Liver (tissue), 9 donors: Measurements from ENCODE around the gene SNX1. TPM values are rescaled to one million over a fixed set of nuclear protein-coding genes. Genes with fewer than 3 reads are reported as not detected.
"Not testable (repeated sequence)": the region's sequence is repeated elsewhere in the genome, so short reads cannot be mapped to it uniquely, and the experiment has no call there.

Source experiments
- DNase-seq: peaks from one replicate; pipeline ENCODE4 v3.0.0-alpha.2; 2017; ENCODE audit warnings: low spot score
- H3K27ac ChIP-seq, 2 donors: one replicate each; pipeline ENCODE4 v1.7.0; 2013; ENCODE audit warnings: inconsistent platforms in 2 of 2, low read length in 2 of 2, control low read depth in 1 of 2, low read depth in 1 of 2, mild to moderate bottlenecking in 1 of 2
- H3K27me3 ChIP-seq, 4 donors: one replicate each; pipeline versions ENCODE4 v1.6.1 to v1.7.0; 2013; ENCODE audit warnings: low read length in 3 of 4, inconsistent platforms in 1 of 4, mild to moderate bottlenecking in 1 of 4, moderate library complexity in 1 of 4; ENCODE audit not compliant: control insufficient read depth in 4 of 4, insufficient read depth in 4 of 4
- H3K36me3 ChIP-seq, 4 donors: one replicate each; pipeline versions ENCODE4 v1.6.1 to v1.7.0; 2013; ENCODE audit warnings: low read length in 3 of 4, mild to moderate bottlenecking in 3 of 4, low read depth in 1 of 4, moderate library complexity in 1 of 4; ENCODE audit not compliant: control insufficient read depth in 4 of 4, insufficient read depth in 3 of 4
- H3K4me1 ChIP-seq, 4 donors: one replicate each; pipeline versions ENCODE4 v1.6.1 to v1.7.0; 2013; ENCODE audit warnings: low read length in 3 of 4, mild to moderate bottlenecking in 3 of 4, moderate library complexity in 1 of 4; ENCODE audit not compliant: control insufficient read depth in 4 of 4, insufficient read depth in 4 of 4
- H3K4me3 ChIP-seq, 3 donors: one replicate each; pipeline versions ENCODE4 v1.6.1 to v1.7.0; 2013; ENCODE audit warnings: low read length in 3 of 3, control low read depth in 1 of 3, low read depth in 1 of 3, mild to moderate bottlenecking in 1 of 3
- H3K9ac ChIP-seq, 2 donors: one replicate each; pipeline ENCODE4 v1.7.0; 2013; ENCODE audit warnings: low read length in 2 of 2, mild to moderate bottlenecking in 2 of 2, moderate library complexity in 2 of 2, control low read depth in 1 of 2, low read depth in 1 of 2
- H3K9me3 ChIP-seq, 4 donors: one replicate each; pipeline versions ENCODE4 v1.6.1 to v1.7.0; 2013; ENCODE audit warnings: low read length in 3 of 4; ENCODE audit not compliant: control insufficient read depth in 4 of 4
- FOXA1 ChIP-seq: IDR thresholded peaks from 2 replicates; pipeline ENCODE4 v1.6.1; 2016; ENCODE audit warnings: antibody characterized with exemption
- FOXA2 ChIP-seq: IDR thresholded peaks from 2 replicates; pipeline ENCODE4 v1.6.1; 2016; ENCODE audit warnings: antibody characterized with exemption
- GABPA ChIP-seq, 2 donors: IDR thresholded peaks in 1 of 2; conservative IDR thresholded peaks in 1 of 2; 2 replicates each; pipeline ENCODE4 v1.6.1; 2016; ENCODE audit warnings: antibody characterized with exemption in 2 of 2, mild to moderate bottlenecking in 1 of 2, moderate library complexity in 1 of 2
- HNF4A ChIP-seq, 2 donors: conservative IDR thresholded peaks; 2 replicates each; pipeline ENCODE4 v1.6.1; 2016; ENCODE audit warnings: antibody characterized with exemption in 2 of 2, mild to moderate bottlenecking in 2 of 2
- JUND ChIP-seq, 2 donors: IDR thresholded peaks; 2 replicates each; pipeline ENCODE4 v1.6.1; 2016; ENCODE audit warnings: antibody characterized with exemption in 2 of 2
- MAX ChIP-seq: IDR thresholded peaks from 2 replicates; pipeline ENCODE4 v1.6.1; 2016; ENCODE audit warnings: antibody characterized with exemption
- NR2F2 ChIP-seq: IDR thresholded peaks from 2 replicates; pipeline ENCODE4 v1.6.1; 2016; ENCODE audit warnings: antibody characterized with exemption
- RAD21 ChIP-seq, 2 donors: IDR thresholded peaks; 2 replicates each; pipeline ENCODE4 v1.6.1; 2016; ENCODE audit warnings: antibody characterized with exemption in 2 of 2, mild to moderate bottlenecking in 2 of 2
- RXRA ChIP-seq, 2 donors: IDR thresholded peaks; 2 replicates each; pipeline ENCODE4 v1.6.1; 2017 to 2018; ENCODE audit warnings: antibody characterized with exemption in 2 of 2, mild to moderate bottlenecking in 1 of 2
- SP1 ChIP-seq: IDR thresholded peaks from 2 replicates; pipeline ENCODE4 v1.6.1; 2018; ENCODE audit warnings: antibody characterized with exemption, mild to moderate bottlenecking
- TAF1 ChIP-seq: conservative IDR thresholded peaks from 2 replicates; pipeline ENCODE4 v1.6.1; 2016; ENCODE audit warnings: antibody characterized with exemption, mild to moderate bottlenecking
- YY1 ChIP-seq: IDR thresholded peaks from 2 replicates; pipeline ENCODE4 v1.6.1; 2016; ENCODE audit warnings: antibody characterized with exemption, mild to moderate bottlenecking
- WGBS: extraction: QIAGEN DNeasy Blood & Tissue Kit; methylation state at CpG from one replicate; pipeline ENCODE4 v1.1.7; 2013; 5-methylcytosine and 5-hydroxymethylcytosine counted together
- polyA plus RNA-seq, 2 donors: library from polyadenylated mRNA; stranded (reverse) in 1 of 2; unstranded in 1 of 2; fragments of 200-250 nt in 1 of 2; fragments of >200 nt in 1 of 2; fragmentation: Nextera tagmentation in 1 of 2; extraction: Ambion mirVana in 1 of 2; gene quantifications; one replicate each; pipeline versions ENCODE4 v1.2.1 to v1.2.3, GENCODE V29; 2013 to 2015
- total RNA-seq, 2 donors: library from RNA; depleted of rRNA; stranded (reverse); fragments of >200 nt; gene quantifications; one replicate each; pipeline ENCODE4 v1.2.3, GENCODE V29; 2014
- TF ChIP-seq, protein P1 (sequence below): IDR thresholded peaks from 2 replicates; pipeline ENCODE4 v1.6.1; 2016; ENCODE audit warnings: antibody characterized with exemption
- TF ChIP-seq, protein P2 (sequence below): fragments of 150-350 bp; IDR thresholded peaks from 2 replicates; pipeline ENCODE4 v1.5.1; 2017; ENCODE audit warnings: improper control_type of control experiment, low read depth, low read length; ENCODE audit not compliant: missing input control
- TF ChIP-seq, protein P3 (sequence below): IDR thresholded peaks from 2 replicates; pipeline ENCODE4 v1.6.1; 2016; ENCODE audit warnings: antibody characterized with exemption
- TF ChIP-seq, protein P4 (sequence below): IDR thresholded peaks from 2 replicates; pipeline ENCODE4 v1.6.1; 2016; ENCODE audit warnings: antibody characterized with exemption, mild to moderate bottlenecking
- donor health status: healthy.
- donor health status: healthy.
- donor health status: healthy.
- donor health status: healthy.
- donor health status: healthy.

The SNX1 gene
- total and polyA plus RNA-seq, 4 donors = 40.0 to 67.4 (median 45.0) TPM

- peaks cover 17 to 58% (median 44%) of the 10 kb centered on the region in 4 donors for H3K4me1 ChIP-seq
- peak overlapping the region in 1 of 2 donors; percentile 65 for H3K9ac ChIP-seq
- not testable (repeated sequence) for H3K36me3 ChIP-seq, DNase-seq, H3K9me3 ChIP-seq, H3K27me3 ChIP-seq, H3K4me3 ChIP-seq
- WGBS = 96% methylated on average over 2 of the region's 2 CpGs
- H3K27ac ChIP-seq = peak overlapping the region; percentile 6 to 81
Measured at GRCh38 chr15:64073496-64073895, 22.3 kb upstream of the SNX1 start.

GRCh38 chr15:64082757-64083156 is 13.0 kb upstream of the SNX1 start:
- Histone ChIP-seq H3K27me3 (no peaks in the 10 kb centered on the region), H3K36me3 (peaks cover 4 to 24% (median 20%) of the 10 kb centered on the region in 4 donors), H3K9ac (no peak overlapping the region), H3K4me1 (peaks cover 0 to 2% (median 0%) of the 10 kb centered on the region in 4 donors), H3K9me3 (no peaks in the 10 kb centered on the region), H3K4me3 (no peak overlapping the region), H3K27ac (no peak overlapping the region)
- TF ChIP-seq, protein P1, sequence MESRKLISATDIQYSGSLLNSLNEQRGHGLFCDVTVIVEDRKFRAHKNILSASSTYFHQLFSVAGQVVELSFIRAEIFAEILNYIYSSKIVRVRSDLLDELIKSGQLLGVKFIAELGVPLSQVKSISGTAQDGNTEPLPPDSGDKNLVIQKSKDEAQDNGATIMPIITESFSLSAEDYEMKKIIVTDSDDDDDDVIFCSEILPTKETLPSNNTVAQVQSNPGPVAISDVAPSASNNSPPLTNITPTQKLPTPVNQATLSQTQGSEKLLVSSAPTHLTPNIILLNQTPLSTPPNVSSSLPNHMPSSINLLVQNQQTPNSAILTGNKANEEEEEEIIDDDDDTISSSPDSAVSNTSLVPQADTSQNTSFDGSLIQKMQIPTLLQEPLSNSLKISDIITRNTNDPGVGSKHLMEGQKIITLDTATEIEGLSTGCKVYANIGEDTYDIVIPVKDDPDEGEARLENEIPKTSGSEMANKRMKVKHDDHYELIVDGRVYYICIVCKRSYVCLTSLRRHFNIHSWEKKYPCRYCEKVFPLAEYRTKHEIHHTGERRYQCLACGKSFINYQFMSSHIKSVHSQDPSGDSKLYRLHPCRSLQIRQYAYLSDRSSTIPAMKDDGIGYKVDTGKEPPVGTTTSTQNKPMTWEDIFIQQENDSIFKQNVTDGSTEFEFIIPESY = no peak
- no peak for TF ChIP-seq RAD21 (IDR thresholded peaks at IDR 0.05)
- no peak for TF ChIP-seq TAF1
- TF ChIP-seq, protein P2, sequence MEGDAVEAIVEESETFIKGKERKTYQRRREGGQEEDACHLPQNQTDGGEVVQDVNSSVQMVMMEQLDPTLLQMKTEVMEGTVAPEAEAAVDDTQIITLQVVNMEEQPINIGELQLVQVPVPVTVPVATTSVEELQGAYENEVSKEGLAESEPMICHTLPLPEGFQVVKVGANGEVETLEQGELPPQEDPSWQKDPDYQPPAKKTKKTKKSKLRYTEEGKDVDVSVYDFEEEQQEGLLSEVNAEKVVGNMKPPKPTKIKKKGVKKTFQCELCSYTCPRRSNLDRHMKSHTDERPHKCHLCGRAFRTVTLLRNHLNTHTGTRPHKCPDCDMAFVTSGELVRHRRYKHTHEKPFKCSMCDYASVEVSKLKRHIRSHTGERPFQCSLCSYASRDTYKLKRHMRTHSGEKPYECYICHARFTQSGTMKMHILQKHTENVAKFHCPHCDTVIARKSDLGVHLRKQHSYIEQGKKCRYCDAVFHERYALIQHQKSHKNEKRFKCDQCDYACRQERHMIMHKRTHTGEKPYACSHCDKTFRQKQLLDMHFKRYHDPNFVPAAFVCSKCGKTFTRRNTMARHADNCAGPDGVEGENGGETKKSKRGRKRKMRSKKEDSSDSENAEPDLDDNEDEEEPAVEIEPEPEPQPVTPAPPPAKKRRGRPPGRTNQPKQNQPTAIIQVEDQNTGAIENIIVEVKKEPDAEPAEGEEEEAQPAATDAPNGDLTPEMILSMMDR = no peak
- TF ChIP-seq GABPA (IDR thresholded peaks at IDR 0.05 in 1 of 2, conservative IDR thresholded peaks at IDR 0.05 in 1 of 2) = no peak
- TF ChIP-seq, protein P3, sequence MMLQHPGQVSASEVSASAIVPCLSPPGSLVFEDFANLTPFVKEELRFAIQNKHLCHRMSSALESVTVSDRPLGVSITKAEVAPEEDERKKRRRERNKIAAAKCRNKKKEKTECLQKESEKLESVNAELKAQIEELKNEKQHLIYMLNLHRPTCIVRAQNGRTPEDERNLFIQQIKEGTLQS = no peak
- TF ChIP-seq YY1 = no peak
- no peak for TF ChIP-seq FOXA1
- TF ChIP-seq NR2F2 = no peak
- no peak for TF ChIP-seq HNF4A (conservative IDR thresholded peaks at IDR 0.05)
- TF ChIP-seq SP1 = no peak
- no peak for TF ChIP-seq FOXA2
- no peak for TF ChIP-seq JUND (IDR thresholded peaks at IDR 0.05)
- no peak for TF ChIP-seq RXRA (IDR thresholded peaks at IDR 0.05)
- TF ChIP-seq, protein P4, sequence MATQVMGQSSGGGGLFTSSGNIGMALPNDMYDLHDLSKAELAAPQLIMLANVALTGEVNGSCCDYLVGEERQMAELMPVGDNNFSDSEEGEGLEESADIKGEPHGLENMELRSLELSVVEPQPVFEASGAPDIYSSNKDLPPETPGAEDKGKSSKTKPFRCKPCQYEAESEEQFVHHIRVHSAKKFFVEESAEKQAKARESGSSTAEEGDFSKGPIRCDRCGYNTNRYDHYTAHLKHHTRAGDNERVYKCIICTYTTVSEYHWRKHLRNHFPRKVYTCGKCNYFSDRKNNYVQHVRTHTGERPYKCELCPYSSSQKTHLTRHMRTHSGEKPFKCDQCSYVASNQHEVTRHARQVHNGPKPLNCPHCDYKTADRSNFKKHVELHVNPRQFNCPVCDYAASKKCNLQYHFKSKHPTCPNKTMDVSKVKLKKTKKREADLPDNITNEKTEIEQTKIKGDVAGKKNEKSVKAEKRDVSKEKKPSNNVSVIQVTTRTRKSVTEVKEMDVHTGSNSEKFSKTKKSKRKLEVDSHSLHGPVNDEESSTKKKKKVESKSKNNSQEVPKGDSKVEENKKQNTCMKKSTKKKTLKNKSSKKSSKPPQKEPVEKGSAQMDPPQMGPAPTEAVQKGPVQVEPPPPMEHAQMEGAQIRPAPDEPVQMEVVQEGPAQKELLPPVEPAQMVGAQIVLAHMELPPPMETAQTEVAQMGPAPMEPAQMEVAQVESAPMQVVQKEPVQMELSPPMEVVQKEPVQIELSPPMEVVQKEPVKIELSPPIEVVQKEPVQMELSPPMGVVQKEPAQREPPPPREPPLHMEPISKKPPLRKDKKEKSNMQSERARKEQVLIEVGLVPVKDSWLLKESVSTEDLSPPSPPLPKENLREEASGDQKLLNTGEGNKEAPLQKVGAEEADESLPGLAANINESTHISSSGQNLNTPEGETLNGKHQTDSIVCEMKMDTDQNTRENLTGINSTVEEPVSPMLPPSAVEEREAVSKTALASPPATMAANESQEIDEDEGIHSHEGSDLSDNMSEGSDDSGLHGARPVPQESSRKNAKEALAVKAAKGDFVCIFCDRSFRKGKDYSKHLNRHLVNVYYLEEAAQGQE = no peak
- no peak for TF ChIP-seq MAX
- DNase-seq = no peak
- WGBS = 69% methylated on average over 3 of the region's 3 CpGs
